ENCODE results near the gene CDH2. TPM values are rescaled to one million over a fixed set of nuclear protein-coding genes. Genes with fewer than 3 reads are reported as not detected.

CDH2 gene
- total RNA-seq, 1 experiment from 2014 or later: 36.2 TPM

GRCh38 chr18:28134774-28135173 lies 42.2 kb downstream of the CDH2 start:
- H2BK5ac ChIP-seq (ENCODE audit: insufficient read length, low read length): no peak overlapping the region
- H4K8ac ChIP-seq (replicated peaks; ENCODE audit: insufficient read length, low read depth, low read length): no peak overlapping the region
- no peaks in the 10 kb centered on the region for H3K9me3 Mint-ChIP-seq
- H3K4me3 Mint-ChIP-seq: no peak overlapping the region
- no peaks in the 10 kb centered on the region for H4K20me1 ChIP-seq (ENCODE audit: control insufficient read depth, insufficient read depth, insufficient read length)
- no peaks in the 10 kb centered on the region; the same call in 1 of the 2 replicates for H3K79me2 ChIP-seq (ENCODE audit: insufficient read depth, low read length)
- no peak overlapping the region for H2BK120ac ChIP-seq (ENCODE audit: low read depth, low read length, poor library complexity, severe bottlenecking)
- H3K23ac ChIP-seq (ENCODE audit: insufficient read length, low read depth, low read length): no peak overlapping the region
- no peak overlapping the region for H2AK5ac ChIP-seq (ENCODE audit: insufficient read length, low read length)
- no peak overlapping the region for H2BK12ac ChIP-seq (ENCODE audit: insufficient read length, low read depth, low read length)
- TF ChIP-seq, protein P1, sequence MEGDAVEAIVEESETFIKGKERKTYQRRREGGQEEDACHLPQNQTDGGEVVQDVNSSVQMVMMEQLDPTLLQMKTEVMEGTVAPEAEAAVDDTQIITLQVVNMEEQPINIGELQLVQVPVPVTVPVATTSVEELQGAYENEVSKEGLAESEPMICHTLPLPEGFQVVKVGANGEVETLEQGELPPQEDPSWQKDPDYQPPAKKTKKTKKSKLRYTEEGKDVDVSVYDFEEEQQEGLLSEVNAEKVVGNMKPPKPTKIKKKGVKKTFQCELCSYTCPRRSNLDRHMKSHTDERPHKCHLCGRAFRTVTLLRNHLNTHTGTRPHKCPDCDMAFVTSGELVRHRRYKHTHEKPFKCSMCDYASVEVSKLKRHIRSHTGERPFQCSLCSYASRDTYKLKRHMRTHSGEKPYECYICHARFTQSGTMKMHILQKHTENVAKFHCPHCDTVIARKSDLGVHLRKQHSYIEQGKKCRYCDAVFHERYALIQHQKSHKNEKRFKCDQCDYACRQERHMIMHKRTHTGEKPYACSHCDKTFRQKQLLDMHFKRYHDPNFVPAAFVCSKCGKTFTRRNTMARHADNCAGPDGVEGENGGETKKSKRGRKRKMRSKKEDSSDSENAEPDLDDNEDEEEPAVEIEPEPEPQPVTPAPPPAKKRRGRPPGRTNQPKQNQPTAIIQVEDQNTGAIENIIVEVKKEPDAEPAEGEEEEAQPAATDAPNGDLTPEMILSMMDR (conservative IDR thresholded peaks at IDR 0.05): no peak
- H3T11ph ChIP-seq (ENCODE audit: low read length): no peak overlapping the region
- no peaks in the 10 kb centered on the region; a peak in 1 of 7 replicates for H3K36me3 Mint-ChIP-seq (ENCODE audit: insufficient read depth in 1 of 3, low read depth in 3 of 3)
- H4K5ac ChIP-seq (ENCODE audit: insufficient read length, low read depth, low read length): no peak overlapping the region
- peaks cover 4 to 6% of the 10 kb centered on the region in 2 experiments; a peak in 2 of 4 replicates for H3K4me1 Mint-ChIP-seq
- H3K9me3 ChIP-seq (ENCODE audit: control insufficient read depth, low read depth, low read length): no peaks in the 10 kb centered on the region
- H2BK20ac ChIP-seq (ENCODE audit: low read depth, low read length, poor library complexity, severe bottlenecking): no peak overlapping the region
- H3K4me1 ChIP-seq (ENCODE audit: insufficient read depth, low read length): no peaks in the 10 kb centered on the region
- no peak overlapping the region for H3K14ac ChIP-seq (ENCODE audit: insufficient read depth, low read length)
- H3K27ac Mint-ChIP-seq: no peak overlapping the region
- no peak overlapping the region for H3K9ac ChIP-seq (ENCODE audit: extremely low read depth, insufficient read length, low read length)
- no peak overlapping the region for H3K56ac ChIP-seq (ENCODE audit: insufficient read length, low read depth, low read length)
- no peaks in the 10 kb centered on the region for H3K27me3 ChIP-seq (ENCODE audit: insufficient read depth, low read length)
- no peaks in the 10 kb centered on the region for H3K27me3 Mint-ChIP-seq (ENCODE audit: low read depth)
- H3K79me1 ChIP-seq (ENCODE audit: insufficient read depth, low read depth, low read length, poor library complexity, severe bottlenecking): no peaks in the 10 kb centered on the region
- H3K23me2 ChIP-seq (ENCODE audit: insufficient read length, low read depth, low read length, poor library complexity, severe bottlenecking): no peaks in the 10 kb centered on the region
- no peak overlapping the region for H4K91ac ChIP-seq (ENCODE audit: insufficient read length, low read depth, low read length)
- no peak overlapping the region for H3K4me2 ChIP-seq (ENCODE audit: insufficient read depth, insufficient read length, low read length)
- WGBS (ENCODE audit: extremely low coverage, insufficient read length, low lambda C conversion rate): no CpG with 5 or more reads among the region's 7 CpGs
- DNase-seq: no peak
- no peak overlapping the region for H3K18ac ChIP-seq (ENCODE audit: insufficient read length, low read depth, low read length)
- no peak overlapping the region for H3K27ac ChIP-seq (ENCODE audit: insufficient read length, low read depth, low read length)
- H3K4ac ChIP-seq (ENCODE audit: low read depth, low read length): no peak overlapping the region
- H2BK15ac ChIP-seq (ENCODE audit: low read depth, low read length): no peak overlapping the region
- no peak overlapping the region for H2AFZ ChIP-seq (ENCODE audit: low read length)
